Hematopoietic multipotent progenitor cell treated with erythropoietin and hydrocortisone succinate and interleukin-3 and kit ligand, for 6 days (in vitro differentiated cells): ENCODE data around the gene MAPK11.
"Not testable (repeated sequence)": the region's sequence is repeated elsewhere in the genome, so short reads cannot be mapped to it uniquely, and the experiment has no call there.

Experiments
- DNase-seq: peaks from one replicate; pipeline ENCODE4 v3.0.0-alpha.2; 2015

MAPK11 gene

GRCh38 chr22:50275181-50276055, 5.2 kb upstream of the MAPK11 start:
- DNase-seq: no peak

- no peak for DNase-seq
Measured at GRCh38 chr22:50274771-50275170, 4.6 kb upstream of the MAPK11 start.

GRCh38 chr22:50274311-50274710, 4.1 kb upstream of the MAPK11 start:
- peak; percentile 86 for DNase-seq

GRCh38 chr22:50273781-50274180, 3.6 kb upstream of the MAPK11 start:
- DNase-seq: not testable (repeated sequence)

GRCh38 chr22:50273352-50273751, 3.2 kb upstream of the MAPK11 start:
- not testable (repeated sequence) for DNase-seq

- no peak for DNase-seq
Measured at GRCh38 chr22:50272044-50272802, 2.0 kb upstream of the MAPK11 start.

GRCh38 chr22:50271519-50271970, 1.4 kb upstream of the MAPK11 start:
- DNase-seq: peak; percentile 83

- peak; percentile 80 for DNase-seq
Measured at GRCh38 chr22:50270666-50271394, 650 bp upstream of the MAPK11 start.

- DNase-seq: no peak
Measured at GRCh38 chr22:50269573-50269969, 609 bp downstream of the MAPK11 start.

- no peak for DNase-seq
Measured at GRCh38 chr22:50268655-50269113, 1.5 kb downstream of the MAPK11 start.

GRCh38 chr22:50267591-50268390, 2.4 kb downstream of the MAPK11 start:
- DNase-seq: peak; percentile 65

- no peak for DNase-seq
Measured at GRCh38 chr22:50266994-50267393, 3.2 kb downstream of the MAPK11 start.

GRCh38 chr22:50264946-50265669, 5.1 kb downstream of the MAPK11 start:
- no peak for DNase-seq

- DNase-seq: no peak
Measured at GRCh38 chr22:50264104-50264745, 6.0 kb downstream of the MAPK11 start.

- no peak for DNase-seq
Measured at GRCh38 chr22:50262973-50263617, 7.1 kb downstream of the MAPK11 start.

- DNase-seq: peak; percentile 63
Measured at GRCh38 chr22:50262460-50262911, 7.7 kb downstream of the MAPK11 start.

GRCh38 chr22:50261615-50262459, 8.3 kb downstream of the MAPK11 start, which contains the start of gene MAPK12:
Gene MAPK12 (minus strand): TSS chr22:50261683. CDS start chr22:50261509, 174 bp downstream.
- no peak for DNase-seq

- DNase-seq: peak; percentile 66
Measured at GRCh38 chr22:50260801-50261614, 9.2 kb downstream of the MAPK11 start.
